Measurements from ENCODE around the gene LTBR.
"Not testable (repeated sequence)": the region's sequence is repeated elsewhere in the genome, so short reads cannot be mapped to it uniquely, and the experiment has no call there.

LTBR gene
- 0 to 0.18 (median 0.04) reads per million in 4 experiments for total RNA-seq

- DNase-seq = peak; percentile 12
Measured at GRCh38 chr12:6383572-6384498, at the start of gene LTBR. TSS of gene LTBR (plus strand) at chr12:6384162. CDS start at chr12:6384359, 197 bp downstream.

- DNase-seq = no peak
Measured at GRCh38 chr12:6334359-6334758, 49.6 kb upstream of the LTBR start.

- no peak for DNase-seq
Measured at GRCh38 chr12:6334940-6335450, 49.0 kb upstream of the LTBR start.

DNA sequence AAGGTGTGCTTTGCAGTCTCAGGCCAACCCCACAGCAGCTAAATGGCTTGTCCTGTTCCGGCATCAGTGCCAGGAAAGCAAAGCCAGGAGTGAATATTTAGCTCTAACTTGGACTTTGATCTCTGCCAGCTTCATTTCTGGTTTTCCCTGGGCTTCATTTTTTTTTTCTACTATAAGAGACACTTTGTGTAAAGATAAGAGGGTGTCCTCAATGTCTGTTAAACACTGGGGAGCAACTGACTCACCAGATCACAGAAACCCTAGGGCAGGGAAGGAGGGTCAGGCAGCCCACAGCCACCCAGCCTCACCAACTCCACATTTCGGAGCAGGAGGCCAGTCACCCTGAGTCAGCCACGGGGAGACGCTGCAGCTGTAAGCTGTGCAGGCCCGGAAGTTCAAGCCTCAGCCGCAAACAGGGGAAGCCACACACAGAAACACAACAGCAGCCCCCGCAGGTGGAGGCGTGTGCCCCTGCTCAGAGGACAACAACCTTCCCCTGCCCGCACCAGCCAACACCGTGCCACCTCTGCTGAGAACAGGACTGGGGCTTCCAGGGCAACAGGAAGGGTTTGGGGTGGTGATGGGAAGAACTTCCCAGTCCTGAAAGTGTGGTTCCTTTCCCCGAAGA lies 48.4 kb upstream of the LTBR start:
- DNase-seq = peak; percentile 64

- DNase-seq = peak; percentile 23
Measured at GRCh38 chr12:6336079-6336888, 47.7 kb upstream of the LTBR start.

GRCh38 chr12:6336889-6337853 lies 46.8 kb upstream of the LTBR start:
- peak; percentile 38 for DNase-seq

- no peak for DNase-seq
Measured at GRCh38 chr12:6337958-6338433, 46.0 kb upstream of the LTBR start.

DNA sequence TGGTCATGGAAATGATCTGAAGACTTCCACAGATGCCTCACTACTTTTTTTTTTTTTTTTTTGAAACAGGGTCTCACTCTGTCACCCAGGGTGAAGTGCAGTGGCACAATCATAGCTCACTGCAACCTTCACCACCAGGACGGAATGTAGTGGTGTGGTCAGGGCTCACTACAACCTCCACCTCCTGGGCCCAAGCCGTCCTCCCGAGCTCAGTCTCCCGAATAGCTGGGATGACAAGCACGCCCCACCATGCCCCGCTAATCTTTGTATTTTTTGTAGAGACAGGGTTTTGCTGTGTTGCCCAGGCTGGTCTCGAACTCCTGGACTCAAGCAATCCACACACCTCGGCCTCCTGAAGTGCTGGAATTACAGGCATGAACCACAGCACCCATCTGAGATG lies 45.4 kb upstream of the LTBR start:
- DNase-seq = not testable (repeated sequence)

DNA sequence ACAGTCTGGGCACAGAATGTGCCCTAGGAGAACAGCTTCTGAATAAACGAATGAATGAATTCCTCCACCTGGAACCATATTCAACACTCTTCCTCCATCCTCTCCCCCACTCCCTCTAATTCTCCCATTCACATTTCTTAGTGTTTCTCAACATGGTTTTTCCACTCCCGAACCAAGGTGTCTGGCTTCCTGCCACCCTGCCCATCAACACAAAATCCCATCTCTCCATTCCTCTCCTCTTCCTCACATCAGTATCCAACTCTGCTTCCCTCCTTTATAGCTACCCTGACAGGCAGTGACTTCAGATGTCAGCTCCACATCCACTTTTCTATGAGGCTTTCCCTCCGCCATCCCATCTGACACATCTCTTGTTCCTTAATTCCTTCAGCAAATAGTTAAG lies 45.0 kb upstream of the LTBR start:
- no peak for DNase-seq

- DNase-seq = no peak
Measured at GRCh38 chr12:6340032-6340638, 43.8 kb upstream of the LTBR start.

GRCh38 chr12:6340745-6341416 lies 43.1 kb upstream of the LTBR start:
- no peak for DNase-seq

DNA sequence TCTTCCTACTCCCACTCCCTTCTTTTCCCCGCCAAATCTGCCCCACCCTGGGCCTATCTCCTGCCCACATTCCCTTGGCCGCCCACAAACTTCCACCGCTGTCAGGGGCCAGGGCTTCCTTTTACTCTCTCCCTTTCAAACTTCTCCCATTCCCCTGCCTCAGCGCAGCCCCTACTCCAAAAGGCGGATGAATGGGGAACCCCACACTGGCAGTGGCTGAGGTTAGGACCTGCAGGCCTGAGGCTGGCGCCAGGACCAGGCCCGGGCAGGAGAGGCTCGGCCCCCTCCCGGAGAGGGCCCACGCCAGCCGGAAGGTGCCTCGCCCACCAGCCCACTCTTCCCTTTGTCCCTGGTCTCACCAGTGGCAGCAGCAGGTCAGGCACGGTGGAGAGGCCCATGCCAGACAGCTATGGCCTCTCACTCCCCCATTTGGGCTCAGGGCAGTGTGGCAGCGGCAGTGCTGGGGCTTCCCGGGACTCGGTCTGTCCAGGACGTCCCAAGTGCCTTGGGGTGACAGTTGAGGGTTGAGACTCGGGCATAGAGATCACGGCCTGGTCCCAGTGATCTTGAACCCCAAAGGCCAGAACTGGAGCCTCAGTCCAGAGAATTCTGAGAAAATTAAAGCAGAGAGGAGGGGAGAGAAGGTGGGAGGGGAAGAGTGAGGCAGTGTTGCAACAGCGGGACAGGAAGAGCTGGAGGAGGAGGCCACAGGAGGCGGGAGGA lies 42.4 kb upstream of the LTBR start, which contains the start of gene TNFRSF1A:
TSS of gene TNFRSF1A (minus strand) at position 660 of the 723 bp plus-strand sequence. CDS start at position 398, 262 bp downstream.
- no peak for DNase-seq

- no peak for DNase-seq
Measured at GRCh38 chr12:6342140-6342889, 41.6 kb upstream of the LTBR start.

- DNase-seq = no peak
Measured at GRCh38 chr12:6343518-6343917, 40.4 kb upstream of the LTBR start.

- not testable (repeated sequence) for DNase-seq
Measured at GRCh38 chr12:6344101-6344660, 39.8 kb upstream of the LTBR start.

DNA sequence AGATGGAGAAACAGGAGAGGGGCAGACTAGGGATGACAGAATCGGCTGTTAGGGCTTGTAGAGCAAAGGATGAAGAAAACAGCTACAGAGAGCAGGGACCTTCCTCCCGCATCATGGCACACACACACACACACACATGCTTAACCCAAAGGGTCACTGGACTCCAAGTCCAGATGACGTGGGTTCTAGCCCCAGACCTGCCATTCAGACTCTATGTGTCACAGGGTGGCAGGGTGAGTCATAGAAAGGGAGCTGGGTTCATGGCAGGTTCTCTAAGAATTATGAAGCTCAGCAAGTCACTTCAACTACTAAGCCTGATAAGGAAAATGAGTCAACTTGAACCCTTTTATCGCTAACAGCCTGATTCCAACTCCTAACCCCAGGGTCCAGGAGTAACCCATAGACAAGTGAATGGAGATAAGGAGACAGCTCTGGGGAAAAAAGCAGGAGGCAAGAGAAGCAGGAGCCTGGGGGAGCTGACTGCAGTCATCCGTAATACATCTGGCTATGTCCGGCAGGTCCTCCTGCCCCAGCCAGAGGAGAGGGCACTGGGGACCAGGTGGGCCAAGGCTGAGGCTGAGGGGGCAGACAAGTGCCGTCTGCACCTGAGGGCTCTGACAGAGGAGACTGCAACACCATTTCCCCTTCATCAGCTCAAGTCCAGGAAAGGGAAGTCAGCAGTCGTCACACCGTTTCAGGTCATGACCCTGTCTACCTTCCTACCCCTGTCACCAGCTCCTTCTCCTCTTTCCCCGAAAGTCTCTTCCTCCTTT lies 38.5 kb upstream of the LTBR start:
- DNase-seq = no peak

- no peak for DNase-seq
Measured at GRCh38 chr12:6346235-6346832, 37.6 kb upstream of the LTBR start.
